ENCODE measurements around the gene SLC27A4. TPM values are rescaled to one million over a fixed set of nuclear protein-coding genes. Genes with fewer than 3 reads are reported as not detected.

Gene SLC27A4
- total RNA-seq, 4 donors from 2014 or later: 4.6 to 22.7 (median 9.5) TPM

GRCh38 chr9:128304971-128305288 is 35.4 kb upstream of the SLC27A4 start:
- H3K27me3 ChIP-seq: no peaks in the 10 kb centered on the region
- no peak overlapping the region for H3K27ac ChIP-seq
- no peak overlapping the region for H3K4me3 ChIP-seq
- DNase-seq: no peak
- TF ChIP-seq CTCF (IDR thresholded peaks at IDR 0.05): no peak
- TF ChIP-seq POLR2A (IDR thresholded peaks at IDR 0.05): no peak
- H3K36me3 ChIP-seq: no peaks in the 10 kb centered on the region
- intact Hi-C loops (cut with DNase I; ENCODE audit: low total_unique reads): no loop called here
- no peaks in the 10 kb centered on the region for H3K9me3 ChIP-seq
- H3K4me1 ChIP-seq: no peaks in the 10 kb centered on the region

- Histone ChIP-seq H3K27ac (no peak overlapping the region), H3K9me3 (no peaks in the 10 kb centered on the region), H3K27me3 (no peaks in the 10 kb centered on the region), H3K36me3 (no peaks in the 10 kb centered on the region), H3K4me1 (no peaks in the 10 kb centered on the region), H3K4me3 (no peak overlapping the region)
- TF ChIP-seq CTCF (IDR thresholded peaks at IDR 0.05) (no peak), POLR2A (IDR thresholded peaks at IDR 0.05) (no peak)
- intact Hi-C loops (cut with DNase I; ENCODE audit: low total_unique reads): no loop called here
- DNase-seq: no peak
Observed at GRCh38 chr9:128309551-128309950, 30.8 kb upstream of the SLC27A4 start.

- no peak overlapping the region for H3K4me3 ChIP-seq
- DNase-seq: no peak
- intact Hi-C loops (cut with DNase I; ENCODE audit: low total_unique reads): no loop called here
- no peaks in the 10 kb centered on the region for H3K9me3 ChIP-seq
- H3K27me3 ChIP-seq: no peaks in the 10 kb centered on the region
- no peaks in the 10 kb centered on the region for H3K4me1 ChIP-seq
- H3K27ac ChIP-seq: no peak overlapping the region
- no peak for TF ChIP-seq POLR2A (IDR thresholded peaks at IDR 0.05)
- no peak for TF ChIP-seq CTCF (IDR thresholded peaks at IDR 0.05)
- H3K36me3 ChIP-seq: no peaks in the 10 kb centered on the region
Observed at GRCh38 chr9:128310461-128310860, 29.9 kb upstream of the SLC27A4 start.

GRCh38 chr9:128314697-128315096 is 25.6 kb upstream of the SLC27A4 start:
- DNase-seq: no peak
- Histone ChIP-seq H3K36me3 (no peaks in the 10 kb centered on the region), H3K27me3 (no peaks in the 10 kb centered on the region), H3K4me3 (no peak overlapping the region), H3K9me3 (no peaks in the 10 kb centered on the region), H3K4me1 (no peaks in the 10 kb centered on the region), H3K27ac (no peak overlapping the region)
- intact Hi-C loops (cut with DNase I; ENCODE audit: low total_unique reads): no loop called here
- TF ChIP-seq CTCF (IDR thresholded peaks at IDR 0.05): no peak
- TF ChIP-seq POLR2A (IDR thresholded peaks at IDR 0.05): no peak

GRCh38 chr9:128316421-128316820 is 23.9 kb upstream of the SLC27A4 start:
- no peak for DNase-seq
- no peaks in the 10 kb centered on the region for H3K36me3 ChIP-seq
- H3K27me3 ChIP-seq: no peaks in the 10 kb centered on the region
- H3K4me3 ChIP-seq: no peak overlapping the region
- H3K27ac ChIP-seq: no peak overlapping the region
- peaks cover 0 to 2% of the 10 kb centered on the region in 2 donors for H3K4me1 ChIP-seq
- intact Hi-C loops (cut with DNase I; ENCODE audit: low total_unique reads): no loop called here
- TF ChIP-seq POLR2A (IDR thresholded peaks at IDR 0.05): no peak
- TF ChIP-seq CTCF (IDR thresholded peaks at IDR 0.05): no peak
- H3K9me3 ChIP-seq: no peaks in the 10 kb centered on the region

Measured in uterus (tissue), 4 donors.